22Rv1 (cell line): ENCODE data around the gene REG3A.

Source experiments
- H3K27ac ChIP-seq: fragments of 450-650 bp; 2 replicates; pipeline ENCODE4 v1.5.1; 2017
- CTCF ChIP-seq: fragments of 450-650 bp; IDR thresholded peaks from 2 replicates; pipeline ENCODE4 v1.5.1; 2017; ENCODE audit warnings: mild to moderate bottlenecking
- ZFX ChIP-seq: fragments of 450-650 bp; IDR thresholded peaks from 2 replicates; pipeline ENCODE4 v1.6.1; 2017; ENCODE audit warnings: antibody characterized with exemption, borderline replicate concordance

Gene REG3A

DNA sequence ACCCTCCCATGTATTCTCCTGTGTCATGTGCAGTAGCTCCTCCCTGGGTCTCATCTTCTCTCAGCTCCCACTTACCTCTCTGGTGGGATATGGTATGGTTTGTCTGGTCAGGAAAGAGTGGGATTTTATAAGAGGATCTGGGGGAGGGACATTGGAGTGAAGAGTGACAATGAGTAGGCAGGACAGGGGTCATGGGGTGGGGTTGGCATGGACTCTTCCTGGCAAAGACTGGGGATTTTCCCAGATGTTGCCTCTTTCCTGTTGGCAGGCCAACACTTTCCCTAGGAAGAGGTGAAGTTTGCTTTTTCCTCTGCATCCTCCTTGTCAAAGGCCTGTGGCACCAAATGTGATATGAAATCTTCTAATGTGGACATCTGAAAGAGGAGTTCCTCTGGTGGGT is at the start of gene REG3A:
REG3A (minus strand) TSS at position 101 of the 400 bp plus-strand sequence. CDS start 348 bp downstream, outside the sequence.
- no peak for TF ChIP-seq CTCF
- no peak for TF ChIP-seq ZFX
- no peak within 1 kb of the TSS for H3K27ac ChIP-seq

DNA sequence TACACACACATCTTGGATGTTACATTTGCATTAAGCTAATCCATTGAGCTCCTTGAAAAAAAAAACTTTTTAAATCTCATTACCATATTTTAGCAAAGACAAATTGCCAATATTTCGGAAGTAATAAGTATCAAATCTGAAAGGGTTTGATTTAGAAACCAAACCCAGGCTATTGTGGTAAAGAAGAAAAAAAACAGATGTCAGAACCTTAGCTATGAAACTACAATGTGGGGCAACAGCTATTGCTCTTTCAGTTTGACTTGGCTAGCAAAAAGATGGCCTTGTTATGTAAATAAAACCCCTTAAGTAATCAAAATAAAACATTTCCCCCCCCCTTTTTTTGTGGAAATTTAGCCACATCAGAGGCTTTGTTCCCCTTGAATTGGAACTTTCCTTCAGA is 41.2 kb upstream of the REG3A start:
- no peak overlapping the region for H3K27ac ChIP-seq
- TF ChIP-seq ZFX (no peak), CTCF (no peak)

- TF ChIP-seq ZFX (no peak), CTCF (no peak)
These were observed 32.3 kb upstream of the REG3A start for GRCh38 chr2:79191816-79192215.

GRCh38 chr2:79191081-79191480 is 31.5 kb upstream of the REG3A start:
- TF ChIP-seq ZFX = no peak
- no peak for TF ChIP-seq CTCF
- H3K27ac ChIP-seq = no peak overlapping the region

More at GRCh38 chr2:79191816-79192215, 32.3 kb upstream of the REG3A start:
- no peak overlapping the region for H3K27ac ChIP-seq

DNA sequence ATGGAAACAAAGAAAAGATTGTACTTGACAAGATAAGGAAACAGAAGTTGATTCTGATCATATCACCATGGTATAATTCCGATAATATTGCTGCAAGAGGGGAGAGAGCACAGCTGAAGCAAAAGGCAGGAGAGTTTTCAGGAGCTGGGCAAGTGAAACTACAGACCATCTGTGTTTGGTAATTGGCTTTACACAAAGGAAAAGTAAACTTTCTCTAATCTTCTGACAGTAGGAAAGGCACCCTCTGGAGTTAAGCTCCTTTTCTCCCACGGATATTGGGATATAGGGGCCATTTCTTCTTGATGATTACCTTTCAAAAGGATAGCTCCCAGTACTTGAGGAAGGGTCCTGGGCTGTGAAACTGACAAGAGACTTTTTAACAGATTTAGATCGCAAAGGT is 29.9 kb upstream of the REG3A start:
- no peak overlapping the region for H3K27ac ChIP-seq
- TF ChIP-seq ZFX (no peak), CTCF (no peak)

DNA sequence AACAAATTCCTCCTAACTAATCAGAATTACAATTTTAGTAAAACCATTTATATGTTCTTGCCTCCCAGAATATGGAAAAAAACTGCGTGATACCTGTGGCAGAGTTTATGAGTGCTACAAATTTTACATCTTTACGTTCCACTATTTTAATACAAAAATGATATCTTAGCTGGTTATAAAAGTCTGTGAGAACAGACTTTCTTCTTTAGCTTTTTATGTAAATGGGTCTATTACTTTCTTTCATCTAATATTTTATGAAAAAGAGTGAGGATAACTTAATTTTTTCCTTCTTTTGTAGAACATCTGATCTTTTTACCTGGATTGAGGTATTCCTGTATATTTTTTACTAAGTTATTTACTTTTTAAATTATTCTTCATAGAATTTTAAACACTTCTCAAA is 22.1 kb upstream of the REG3A start:
- TF ChIP-seq CTCF = no peak
- TF ChIP-seq ZFX = no peak
- no peak overlapping the region for H3K27ac ChIP-seq

DNA sequence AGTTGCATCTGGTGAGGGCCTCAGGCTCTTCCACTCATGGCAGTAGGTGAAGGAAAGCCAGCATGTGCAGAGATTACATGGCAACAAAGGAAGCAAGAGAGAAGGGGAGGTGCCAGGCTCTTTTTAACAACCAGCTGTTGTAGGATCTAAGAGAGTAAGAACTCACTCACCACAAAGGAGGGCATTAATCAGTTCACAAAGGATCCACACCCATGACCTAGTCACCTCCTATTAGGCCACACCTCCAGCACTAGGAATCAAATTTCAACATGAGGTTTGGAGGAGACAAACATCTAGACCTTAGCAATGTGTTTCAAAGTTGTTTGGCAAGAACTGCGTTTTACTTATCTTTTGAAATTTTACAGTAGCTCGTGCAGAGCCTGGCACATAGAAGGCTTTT is 20.5 kb upstream of the REG3A start:
- no peak overlapping the region for H3K27ac ChIP-seq
- TF ChIP-seq ZFX (no peak), CTCF (no peak)
